ENCODE results near the gene GAN. TPM values are rescaled to one million over a fixed set of nuclear protein-coding genes. Genes with fewer than 3 reads are reported as not detected.
"Not testable (repeated sequence)": the region's sequence is repeated elsewhere in the genome, so short reads cannot be mapped to it uniquely, and the experiment has no call there.

GAN gene
- total and polyA plus RNA-seq, 2 of the 4 experiments (the other 2 are of a cell fraction) = 1.1 to 5.7 TPM

DNA sequence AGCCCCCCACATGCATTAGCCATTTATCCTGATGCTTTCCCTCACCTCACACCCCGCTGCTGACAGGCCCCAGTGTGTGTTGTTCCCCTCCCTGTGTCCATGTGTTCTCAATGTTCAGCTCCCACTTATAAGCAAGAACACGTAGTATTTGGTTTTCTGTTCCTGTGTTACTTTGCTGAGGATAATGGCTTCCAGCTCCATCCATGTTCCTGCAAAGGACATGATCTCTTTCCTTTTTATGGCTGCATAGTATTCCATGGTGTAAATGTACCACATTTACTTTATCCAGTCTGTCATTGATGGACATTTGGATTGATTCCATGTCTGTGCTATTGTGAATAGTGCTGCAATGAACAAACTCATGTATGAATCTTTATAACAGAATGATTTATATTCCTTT, 90.2 kb downstream of the GAN start:
- DNase-seq; ATAC-seq (ENCODE audit: low read depth); POLR2A ChIA-PET (ENCODE audit: unreplicated experiment); H3K36me3 ChIP-seq (ENCODE audit: control insufficient read depth, insufficient read depth, low read length); H2BK120ac ChIP-seq (ENCODE audit: low read depth, low read length); BruUV-seq (replicated peaks); H3K23ac ChIP-seq (ENCODE audit: low read depth, low read length); H3K9ac ChIP-seq (ENCODE audit: low read depth, low read length); dilution Hi-C loops (cut with HindIII; ENCODE audit: low sequenced_read_pairs, unreplicated experiment); H3K27ac ChIP-seq (ENCODE audit: insufficient read depth, low read length); H3K18ac ChIP-seq (ENCODE audit: low read depth, low read length); H2AK9ac ChIP-seq (replicated peaks; ENCODE audit: low read depth, low read length, poor library complexity); H3K56ac ChIP-seq (ENCODE audit: extremely low read depth, insufficient read depth, low read length); H2BK20ac ChIP-seq (ENCODE audit: low read depth, low read length); H3K4me1 ChIP-seq (ENCODE audit: control insufficient read depth, insufficient read depth, low read length); H3K4ac ChIP-seq (ENCODE audit: low read depth, low read length); H3K27me3 ChIP-seq (ENCODE audit: control insufficient read depth, insufficient read depth, low read length); H3K79me1 ChIP-seq (ENCODE audit: low read depth in 1 of 2, low read length in 2 of 2); H2BK5ac ChIP-seq (ENCODE audit: low read depth, low read length, poor library complexity, severe bottlenecking); H2AK5ac ChIP-seq (ENCODE audit: low read depth, low read length); H3K4me2 ChIP-seq (ENCODE audit: low read depth, low read length); H3K4me3 ChIP-seq (ENCODE audit: insufficient read depth, low read depth, low read length); in situ Hi-C loops (cut with MboI; ENCODE audit: low sequenced_read_pairs); H4K91ac ChIP-seq (ENCODE audit: insufficient read depth, low read depth, low read length); H3K9me3 ChIP-seq (ENCODE audit: control insufficient read depth, insufficient read depth, low read length); H2AFZ ChIP-seq (replicated peaks; ENCODE audit: low read length, poor library complexity); H4K8ac ChIP-seq (ENCODE audit: low read depth in 2 of 2, low read length in 2 of 2); H4K20me1 ChIP-seq (ENCODE audit: insufficient read depth, low read length); H2BK15ac ChIP-seq (ENCODE audit: low read depth, low read length); H4K5ac ChIP-seq (ENCODE audit: low read depth, low read length); H3K9me1 ChIP-seq (ENCODE audit: insufficient read depth, low read length); H3K14ac ChIP-seq (replicated peaks; ENCODE audit: low read depth, low read length): not testable (repeated sequence)
- CTCF ChIA-PET = interaction anchor here (0.7 to 1.2 kb wide), 2 partner anchors 205 to 1397 kb away, joined by 3 to 6 read pairs; no protein-coding TSS in a partner anchor
- no CpG with 5 or more reads among the region's 2 CpGs for WGBS, 2 experiments (ENCODE audit: extremely low coverage in 2 of 2, insufficient read length in 1 of 2)
- intact Hi-C loops (cut with micrococcal nuclease) = loop anchor here (10.0 kb wide), 1 partner anchor 180 kb away; no protein-coding TSS in a partner anchor

Measured in IMR-90 (cell line).